ENCODE results near the gene TMEM61. TPM values are rescaled to one million over a fixed set of nuclear protein-coding genes. Genes with fewer than 3 reads are reported as not detected.

Gene TMEM61
- total RNA-seq, 1 donor from 2014 or later, result not detected

DNA sequence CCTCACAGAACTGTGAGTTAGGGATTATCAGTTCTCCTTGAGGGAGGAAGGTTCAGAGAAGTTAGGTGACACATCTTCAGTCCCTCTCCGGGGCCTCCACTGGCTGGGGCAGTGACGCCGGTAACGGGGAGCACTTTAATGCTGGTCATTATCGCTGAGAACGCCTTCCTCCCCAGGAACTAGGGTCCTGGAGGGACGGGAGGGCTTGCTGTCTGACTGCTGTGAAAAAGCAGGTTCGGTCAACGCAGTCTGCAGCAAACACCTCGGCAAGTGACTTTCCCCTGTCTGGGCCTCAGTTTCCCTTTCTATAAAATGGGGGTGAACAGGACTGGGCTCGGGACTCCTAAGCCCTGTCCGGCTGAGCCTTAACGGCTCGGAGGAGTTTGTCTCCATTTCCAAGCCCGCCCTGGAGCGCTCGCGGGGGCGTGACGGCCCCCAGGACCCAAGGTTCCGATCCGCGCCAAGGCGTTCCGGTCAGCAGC, 341 bp upstream of the TMEM61 start:
- TF ChIP-seq, protein P1, sequence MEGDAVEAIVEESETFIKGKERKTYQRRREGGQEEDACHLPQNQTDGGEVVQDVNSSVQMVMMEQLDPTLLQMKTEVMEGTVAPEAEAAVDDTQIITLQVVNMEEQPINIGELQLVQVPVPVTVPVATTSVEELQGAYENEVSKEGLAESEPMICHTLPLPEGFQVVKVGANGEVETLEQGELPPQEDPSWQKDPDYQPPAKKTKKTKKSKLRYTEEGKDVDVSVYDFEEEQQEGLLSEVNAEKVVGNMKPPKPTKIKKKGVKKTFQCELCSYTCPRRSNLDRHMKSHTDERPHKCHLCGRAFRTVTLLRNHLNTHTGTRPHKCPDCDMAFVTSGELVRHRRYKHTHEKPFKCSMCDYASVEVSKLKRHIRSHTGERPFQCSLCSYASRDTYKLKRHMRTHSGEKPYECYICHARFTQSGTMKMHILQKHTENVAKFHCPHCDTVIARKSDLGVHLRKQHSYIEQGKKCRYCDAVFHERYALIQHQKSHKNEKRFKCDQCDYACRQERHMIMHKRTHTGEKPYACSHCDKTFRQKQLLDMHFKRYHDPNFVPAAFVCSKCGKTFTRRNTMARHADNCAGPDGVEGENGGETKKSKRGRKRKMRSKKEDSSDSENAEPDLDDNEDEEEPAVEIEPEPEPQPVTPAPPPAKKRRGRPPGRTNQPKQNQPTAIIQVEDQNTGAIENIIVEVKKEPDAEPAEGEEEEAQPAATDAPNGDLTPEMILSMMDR (IDR thresholded peaks at IDR 0.05), result no peak
- Mint-ChIP-seq H3K27ac (ENCODE audit: unreplicated experiment) (no peak overlapping the region), H3K9me3 (ENCODE audit: low read depth) (no peaks in the 10 kb centered on the region), H3K36me3 (ENCODE audit: low read depth) (no peaks in the 10 kb centered on the region), H3K4me1 (ENCODE audit: low read depth) (peaks cover 8% of the 10 kb centered on the region), H3K4me3 (ENCODE audit: unreplicated experiment) (peak overlapping the region; percentile 31), H3K27me3 (ENCODE audit: low read depth) (peaks cover 31% of the 10 kb centered on the region)
- DNase-seq (ENCODE audit: low spot score), result no peak

- Mint-ChIP-seq H3K36me3 (ENCODE audit: low read depth) (no peaks in the 10 kb centered on the region), H3K4me1 (ENCODE audit: low read depth) (peaks cover 8% of the 10 kb centered on the region), H3K9me3 (ENCODE audit: low read depth) (no peaks in the 10 kb centered on the region), H3K4me3 (ENCODE audit: unreplicated experiment) (no peak overlapping the region), H3K27ac (ENCODE audit: unreplicated experiment) (no peak overlapping the region), H3K27me3 (ENCODE audit: low read depth) (peaks cover 29% of the 10 kb centered on the region)
- TF ChIP-seq, protein P1 (IDR thresholded peaks at IDR 0.05), result no peak
- DNase-seq (ENCODE audit: low spot score), result no peak
Measured at GRCh38 chr1:54981466-54981865, 1.0 kb downstream of the TMEM61 start.

- DNase-seq (ENCODE audit: low spot score), result no peak
- Mint-ChIP-seq H3K27me3 (ENCODE audit: low read depth) (peaks cover 29% of the 10 kb centered on the region), H3K4me1 (ENCODE audit: low read depth) (peaks cover 13% of the 10 kb centered on the region), H3K27ac (ENCODE audit: unreplicated experiment) (no peak overlapping the region), H3K36me3 (ENCODE audit: low read depth) (no peaks in the 10 kb centered on the region), H3K4me3 (ENCODE audit: unreplicated experiment) (no peak overlapping the region), H3K9me3 (ENCODE audit: low read depth) (no peaks in the 10 kb centered on the region)
- TF ChIP-seq, protein P1 (IDR thresholded peaks at IDR 0.05), result peak; percentile 16
Measured at GRCh38 chr1:54982739-54983138, 2.3 kb downstream of the TMEM61 start.

DNA sequence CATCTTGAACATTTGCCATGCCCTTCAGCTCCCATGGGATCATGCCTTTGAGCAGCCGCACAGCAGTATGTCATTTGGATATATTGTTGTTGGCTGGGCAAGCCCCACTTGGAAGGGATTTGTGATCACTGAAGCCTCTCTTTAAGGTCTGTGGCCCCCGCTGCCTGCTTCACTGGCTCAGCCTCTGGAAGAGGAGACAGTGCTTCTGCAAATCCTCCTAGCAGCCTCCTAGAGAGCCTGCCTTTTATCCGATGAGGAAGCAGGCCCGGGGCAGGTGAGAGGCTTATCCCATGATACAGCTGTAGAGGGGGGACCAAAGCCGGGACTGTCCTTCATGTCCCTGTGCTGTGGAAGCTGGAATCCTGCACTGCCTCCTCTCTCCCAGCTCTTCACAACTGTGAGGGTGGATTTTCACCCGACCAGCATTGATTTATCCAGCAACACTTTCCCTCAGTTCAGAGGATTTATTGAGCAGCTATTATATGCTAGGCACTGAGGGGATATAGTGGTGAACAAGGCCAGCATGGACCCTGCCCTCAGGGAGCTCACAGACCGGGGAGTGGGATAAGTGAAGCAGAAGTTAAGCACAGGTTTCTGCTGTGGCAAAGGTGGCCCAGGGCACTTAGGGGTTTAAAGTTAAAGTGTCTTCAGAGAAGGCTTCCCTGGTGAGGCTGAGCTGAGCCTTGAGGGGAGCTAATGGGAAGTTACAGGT, 3.9 kb downstream of the TMEM61 start:
- peaks cover 25% of the 10 kb centered on the region for H3K27me3 Mint-ChIP-seq (ENCODE audit: low read depth)
- TF ChIP-seq, protein P1 (IDR thresholded peaks at IDR 0.05), result no peak
- H3K36me3 Mint-ChIP-seq (ENCODE audit: low read depth), result no peaks in the 10 kb centered on the region
- H3K4me1 Mint-ChIP-seq (ENCODE audit: low read depth), result peaks cover 14% of the 10 kb centered on the region
- no peak overlapping the region for H3K4me3 Mint-ChIP-seq (ENCODE audit: unreplicated experiment)
- no peaks in the 10 kb centered on the region for H3K9me3 Mint-ChIP-seq (ENCODE audit: low read depth)
- no peak overlapping the region for H3K27ac Mint-ChIP-seq (ENCODE audit: unreplicated experiment)
- DNase-seq (ENCODE audit: low spot score), result no peak

GRCh38 chr1:54985556-54985955, 5.1 kb downstream of the TMEM61 start:
- H3K4me3 Mint-ChIP-seq (ENCODE audit: unreplicated experiment), result no peak overlapping the region
- H3K27me3 Mint-ChIP-seq (ENCODE audit: low read depth), result peaks cover 20% of the 10 kb centered on the region
- peaks cover 14% of the 10 kb centered on the region for H3K4me1 Mint-ChIP-seq (ENCODE audit: low read depth)
- H3K9me3 Mint-ChIP-seq (ENCODE audit: low read depth), result no peaks in the 10 kb centered on the region
- no peak overlapping the region for H3K27ac Mint-ChIP-seq (ENCODE audit: unreplicated experiment)
- DNase-seq (ENCODE audit: low spot score), result no peak
- TF ChIP-seq, protein P1 (IDR thresholded peaks at IDR 0.05), result no peak
- H3K36me3 Mint-ChIP-seq (ENCODE audit: low read depth), result no peaks in the 10 kb centered on the region
